K562 (cell line): ENCODE data around the gene PLEKHA6. TPM values are rescaled to one million over a fixed set of nuclear protein-coding genes. Genes with fewer than 3 reads are reported as not detected.

Experiments used
- ATAC-seq: fragments of 200-7000 bp; cut with Tn5 transposase; 3 replicates; pipeline ENCODE4 v1.9.1; 2020; ENCODE audit warnings: moderate library complexity
- BruUV-seq: library from RNA; stranded (reverse); fragments of 400-500 nt; replicated peaks from 2 replicates; lab custom pipeline; 2021; lab: Mats Ljungman, UMichigan
- CTCF ChIA-PET: fragments of 300-600 bp; formaldehyde crosslinking; extraction: SDS; loops from one replicate; lab custom pipeline; 2021; ENCODE audit warnings: low intra/inter-chr PET ratio; lab: Yijun Ruan, JAX
- POLR2A ChIA-PET: fragments of 300-600, 350-650 bp; sonication (Branson Sonifier 250); formaldehyde crosslinking; extraction: SDS; loops from one replicate; lab custom pipeline; 2021; ENCODE audit warnings: antibody characterized with exemption, inconsistent platforms; lab: Yijun Ruan, JAX
- DNase-seq, 4 experiments: peaks; one replicate each; pipeline versions ENCODE4 v3.0.0 to v3.0.0-alpha.2; 2011 to 2018; ENCODE audit warnings: low spot score in 3 of 4, mixed read lengths in 3 of 4; ENCODE audit errors: extremely low read depth in 1 of 4
- FAIRE-seq: peaks from 2 replicates; lab custom pipeline; 2011; peaks lifted over from hg19 to GRCh38; lab: Jason Lieb, UNC
- H2AFZ ChIP-seq: 2 replicates; pipeline ENCODE4 v1.6.0; 2011; ENCODE audit warnings: low read depth, low read length, control low read depth, inconsistent platforms
- H3K27ac ChIP-seq: fragments of 200-600 bp; 3 replicates; pipeline ENCODE4 v1.8.0; 2011; ENCODE audit warnings: low read depth, mild to moderate bottlenecking, control low read depth, inconsistent platforms, low read length, moderate library complexity, mixed read lengths; ENCODE audit errors: extremely low read depth
- H3K27me3 ChIP-seq, 2 experiments: fragments of 300-600 bp in 1 of 2; 2 replicates in 1 of 2; 3 replicates in 1 of 2; pipeline versions ENCODE4 v1.6.0 to v1.8.0; 2011; ENCODE audit warnings: inconsistent platforms in 2 of 2, low read length in 2 of 2, mild to moderate bottlenecking in 1 of 2, mixed read lengths in 1 of 2, moderate library complexity in 1 of 2; ENCODE audit not compliant: control insufficient read depth in 2 of 2, insufficient read depth in 2 of 2
- H3K36me3 ChIP-seq: fragments of 300-600 bp; 3 replicates; pipeline ENCODE4 v1.8.0; 2011; ENCODE audit warnings: mild to moderate bottlenecking, low read length, inconsistent platforms; ENCODE audit not compliant: control insufficient read depth, insufficient read depth
- H3K4me1 ChIP-seq, 2 experiments: fragments of 200-600 bp in 1 of 2; replicated peaks in 1 of 2; 2 replicates in 1 of 2; 3 replicates in 1 of 2; pipeline versions ENCODE4 v1.5.1 to v1.8.0; 2011; ENCODE audit warnings: inconsistent platforms in 2 of 2, low read length in 2 of 2, mild to moderate bottlenecking in 1 of 2, mixed read lengths in 1 of 2, moderate library complexity in 1 of 2; ENCODE audit not compliant: control insufficient read depth in 2 of 2, insufficient read depth in 2 of 2
- H3K4me2 ChIP-seq: 2 replicates; pipeline ENCODE4 v1.6.1; 2011; ENCODE audit warnings: low read length, control low read depth, inconsistent platforms, mixed read lengths; ENCODE audit not compliant: insufficient read depth
- H3K4me3 ChIP-seq: fragments of 200-600 bp; sonication (generic), shearing (Covaris generic); 2 replicates; pipeline ENCODE4 v1.5.1; 2016; ENCODE audit warnings: control low read depth, inconsistent platforms
- H3K79me2 ChIP-seq: fragments of 200-600 bp; 3 replicates; pipeline ENCODE4 v1.8.0; 2011; ENCODE audit warnings: low read length, inconsistent platforms; ENCODE audit not compliant: control insufficient read depth, insufficient read depth
- H3K9ac ChIP-seq, 2 experiments: 2 replicates each; pipeline versions ENCODE4 v1.6.0 to v1.6.1; 2011; ENCODE audit warnings: low read depth in 2 of 2, low read length in 2 of 2, control low read depth in 1 of 2, inconsistent platforms in 1 of 2, mild to moderate bottlenecking in 1 of 2, mixed read lengths in 1 of 2; ENCODE audit not compliant: insufficient read depth in 1 of 2
- H3K9me1 ChIP-seq: one replicate; pipeline ENCODE4 v1.6.0; 2011; ENCODE audit warnings: inconsistent platforms, mild to moderate bottlenecking, low read length, moderate library complexity; ENCODE audit not compliant: control insufficient read depth, insufficient read depth
- H3K9me3 ChIP-seq: replicated peaks from 2 replicates; pipeline ENCODE4 v1.5.1; 2011; ENCODE audit warnings: low read depth, low read length, inconsistent platforms; ENCODE audit not compliant: control insufficient read depth, insufficient read depth
- H4K20me1 ChIP-seq: replicated peaks from 2 replicates; pipeline ENCODE4 v1.6.1; 2011; ENCODE audit warnings: low read length, inconsistent platforms, mixed read lengths; ENCODE audit not compliant: control insufficient read depth, insufficient read depth
- CC2D1A ChIP-seq: fragments of 450-650 bp; IDR thresholded peaks from 2 replicates; pipeline ENCODE4 v1.6.1; 2017; ENCODE audit warnings: mild to moderate bottlenecking
- FOXK2 ChIP-seq, 2 experiments: fragments of 450-650 bp; IDR thresholded peaks in 1 of 2; conservative IDR thresholded peaks in 1 of 2; 2 replicates each; pipeline ENCODE4 v1.6.1; 2016; ENCODE audit warnings: low read depth in 2 of 2, mild to moderate bottlenecking in 1 of 2
- FOXP1 ChIP-seq: sonication (generic); formaldehyde crosslinking; IDR thresholded peaks from 2 replicates; pipeline ENCODE4 v1.8.0; 2022; ENCODE audit warnings: mild to moderate bottlenecking, missing genetic modification reagents
- HMG20B ChIP-seq: fragments of 250-450 bp; sonication (Bioruptor Pico); IDR thresholded peaks from 2 replicates; pipeline ENCODE4 v1.5.0; 2021; ENCODE audit warnings: mild to moderate bottlenecking
- HMGN3 ChIP-seq: IDR thresholded peaks from 2 replicates; pipeline ENCODE4 v1.6.1; 2011; ENCODE audit warnings: borderline replicate concordance, low read depth, mild to moderate bottlenecking, mixed read lengths, low read length; ENCODE audit not compliant: insufficient read length; ENCODE audit errors: extremely low read depth
- L3MBTL2 ChIP-seq: fragments of 450-650 bp; IDR thresholded peaks from 2 replicates; pipeline ENCODE4 v1.6.1; 2016; ENCODE audit warnings: mild to moderate bottlenecking, moderate library complexity
- SIX5 ChIP-seq, 2 experiments: IDR thresholded peaks; 2 replicates each; pipeline ENCODE4 v1.6.1; 2011; ENCODE audit warnings: low read length in 2 of 2, borderline replicate concordance in 1 of 2, low read depth in 1 of 2, mild to moderate bottlenecking in 1 of 2, moderate library complexity in 1 of 2; ENCODE audit not compliant: insufficient read depth in 1 of 2
- TAF15 ChIP-seq: fragments of 200-400 bp; formaldehyde crosslinking; IDR thresholded peaks from 2 replicates; pipeline ENCODE4 v1.6.1; 2017; ENCODE audit warnings: mild to moderate bottlenecking, low read depth, low read length, moderate library complexity
- TGIF2 ChIP-seq: sonication (generic); formaldehyde crosslinking; IDR thresholded peaks from 2 replicates; pipeline ENCODE4 v1.8.1; 2022; ENCODE audit warnings: mild to moderate bottlenecking, missing genetic modification reagents, moderate library complexity
- ZNF184 ChIP-seq: sonication (generic); formaldehyde crosslinking; IDR thresholded peaks from 2 replicates; pipeline ENCODE4 v1.5.0; 2020; ENCODE audit warnings: missing genetic modification reagents
- ZNF224 ChIP-seq: sonication (generic); formaldehyde crosslinking; IDR thresholded peaks from 2 replicates; pipeline ENCODE4 v1.8.0; 2022; ENCODE audit warnings: mild to moderate bottlenecking, missing genetic modification reagents
- ZNF696 ChIP-seq: fragments of 250-450 bp; sonication (Bioruptor Pico); conservative IDR thresholded peaks from 2 replicates; pipeline ENCODE4 v1.4.0; 2020; ENCODE audit warnings: mild to moderate bottlenecking, moderate library complexity
- WGBS: fragments of 100-300 bp; shearing (Covaris generic); methylation state at CpG from one replicate; pipeline ENCODE4 v1.1.6; 2016; ENCODE audit warnings: low coverage, mixed read lengths; ENCODE audit not compliant: insufficient coverage; ENCODE audit errors: missing lambda C conversion rate; 5-methylcytosine and 5-hydroxymethylcytosine counted together
- in situ Hi-C: fragments of 300-500 bp; cut with MboI; formaldehyde crosslinking; loops from 4 replicates; pipeline ENCODE4 v1.15.0; 2018; ENCODE audit warnings: inconsistent platforms, mixed read lengths
- intact Hi-C: fragments of 100-400 bp; cut with micrococcal nuclease; formaldehyde crosslinking; loops from 2 replicates; pipeline ENCODE4 v1.14.2; 2022
- polyA plus RNA-seq, 8 experiments: library from polyadenylated mRNA; depleted of rRNA in 4 of 8; stranded (reverse) in 5 of 8; unstranded in 3 of 8; fragments of >200 nt; fragmentation: Nextera tagmentation in 2 of 8; fragmentation: Illumina TruSeq in 1 of 8; extraction: Ambion mirVana in 2 of 8; extraction: Trizol in 1 of 8; gene quantifications; 2 replicates each; pipeline versions ENCODE4 v1.2.1 to v1.2.3, GENCODE V29; 2011 to 2014; ENCODE audit warnings: inconsistent platforms in 1 of 8, missing spikeins in 1 of 8
- total RNA-seq, 7 experiments: library from RNA; depleted of rRNA in 6 of 7; stranded (reverse); fragments of >200 nt in 6 of 7; fragmentation: Illumina TruSeq in 2 of 7; extraction: Trizol in 2 of 7; gene quantifications; 2 replicates each; pipeline versions ENCODE4 v1.2.1 to v1.2.3, GENCODE V29; 2011 to 2021; ENCODE audit warnings: low replicate concordance in 1 of 7
- TF ChIP-seq, protein P1 (sequence below): sonication (generic); formaldehyde crosslinking; IDR thresholded peaks from 2 replicates; pipeline ENCODE4 v1.8.1; 2023; ENCODE audit warnings: mild to moderate bottlenecking, missing genetic modification reagents

PLEKHA6 gene
- total and polyA plus RNA-seq, 9 of the 15 experiments (the other 6 are each of a cell fraction or from before 2014, with no cell fraction given), result under 0.01 to 0.33 (median 0.01) TPM; not detected in 4

DNA sequence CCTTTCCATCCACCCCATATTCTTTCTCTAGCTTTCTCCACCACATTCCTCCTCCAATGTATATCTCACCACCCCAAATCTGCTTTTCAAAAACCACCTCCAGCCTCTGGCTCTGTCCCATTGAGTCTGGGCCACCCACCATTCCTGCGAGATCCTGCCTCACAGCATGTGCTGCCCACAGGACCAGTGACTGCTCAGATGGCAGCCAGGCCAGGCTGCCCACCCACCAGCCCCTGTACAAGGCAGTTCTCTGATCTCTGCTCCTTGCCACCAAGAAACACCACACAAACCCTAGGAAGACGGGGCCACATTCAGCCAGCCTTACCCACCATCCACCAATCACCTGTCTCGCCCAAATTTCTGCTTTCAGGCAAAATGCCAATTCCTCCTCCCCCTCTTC, 53.7 kb downstream of the PLEKHA6 start:
- intact Hi-C loops, result no loop called here
- POLR2A ChIA-PET, result interaction anchor here (0.7 kb wide), 2 partner anchors 20 to 44 kb away, joined by 3 read pairs; no protein-coding TSS in a partner anchor
- H3K79me2 ChIP-seq, result no peaks in the 10 kb centered on the region
- no peaks in the 10 kb centered on the region for H3K9me3 ChIP-seq
- ATAC-seq (no peak), FAIRE-seq (no peak), DNase-seq (no peak)
- H4K20me1 ChIP-seq, result no peaks in the 10 kb centered on the region; the same call in 1 of the 2 replicates
- no peaks in the 10 kb centered on the region for H3K4me1 ChIP-seq
- H3K4me3 ChIP-seq, result no peak overlapping the region
- no peak overlapping the region for H3K4me2 ChIP-seq
- no peak overlapping the region for H3K27ac ChIP-seq
- peaks cover 28 to 42% of the 10 kb centered on the region in 2 experiments for H3K27me3 ChIP-seq
- H2AFZ ChIP-seq, result no peak overlapping the region
- 3% methylated on average over 3 of the region's 3 CpGs for WGBS
- no peaks in the 10 kb centered on the region for H3K36me3 ChIP-seq
- H3K9me1 ChIP-seq, result no peaks in the 10 kb centered on the region
- TF ChIP-seq FOXK2 (conservative IDR thresholded peaks at IDR 0.05 in 1 of 2, IDR thresholded peaks at IDR 0.05 in 1 of 2; ENCODE audit: low read depth in 2 of 2), result no peak
- TF ChIP-seq ZNF184, result no peak
- no peak for TF ChIP-seq FOXP1
- TF ChIP-seq L3MBTL2, result no peak
- TF ChIP-seq, protein P1, sequence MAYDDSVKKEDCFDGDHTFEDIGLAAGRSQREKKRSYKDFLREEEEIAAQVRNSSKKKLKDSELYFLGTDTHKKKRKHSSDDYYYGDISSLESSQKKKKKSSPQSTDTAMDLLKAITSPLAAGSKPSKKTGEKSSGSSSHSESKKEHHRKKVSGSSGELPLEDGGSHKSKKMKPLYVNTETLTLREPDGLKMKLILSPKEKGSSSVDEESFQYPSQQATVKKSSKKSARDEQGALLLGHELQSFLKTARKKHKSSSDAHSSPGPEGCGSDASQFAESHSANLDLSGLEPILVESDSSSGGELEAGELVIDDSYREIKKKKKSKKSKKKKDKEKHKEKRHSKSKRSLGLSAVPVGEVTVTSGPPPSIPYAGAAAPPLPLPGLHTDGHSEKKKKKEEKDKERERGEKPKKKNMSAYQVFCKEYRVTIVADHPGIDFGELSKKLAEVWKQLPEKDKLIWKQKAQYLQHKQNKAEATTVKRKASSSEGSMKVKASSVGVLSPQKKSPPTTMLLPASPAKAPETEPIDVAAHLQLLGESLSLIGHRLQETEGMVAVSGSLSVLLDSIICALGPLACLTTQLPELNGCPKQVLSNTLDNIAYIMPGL (CRISPR knock-in tag), result no peak
- no peak for TF ChIP-seq CC2D1A
- no peak for TF ChIP-seq ZNF696 (CRISPR knock-in tag)
- no peak for TF ChIP-seq ZNF224 (CRISPR knock-in tag)
- TF ChIP-seq TAF15, result no peak
- no peak for TF ChIP-seq SIX5 (IDR thresholded peaks at IDR 0.05; ENCODE audit: borderline replicate concordance in 1 of 2, insufficient read depth in 1 of 2, low read depth in 1 of 2, low read length in 2 of 2)
- no peak for TF ChIP-seq HMGN3
- no peak for TF ChIP-seq TGIF2 (CRISPR knock-in tag)
- no peak for TF ChIP-seq HMG20B (CRISPR knock-in tag)
- CTCF ChIA-PET, result no interaction called here
- H3K9ac ChIP-seq, result no peak overlapping the region
- in situ Hi-C loops, result no loop called here
- no TSS peak for BruUV-seq
